ENCODE data around the gene LTBP3.
A peak's percentile ranks its signal among the peaks of the same experiment; 100 is the strongest.

Gene LTBP3

DNA sequence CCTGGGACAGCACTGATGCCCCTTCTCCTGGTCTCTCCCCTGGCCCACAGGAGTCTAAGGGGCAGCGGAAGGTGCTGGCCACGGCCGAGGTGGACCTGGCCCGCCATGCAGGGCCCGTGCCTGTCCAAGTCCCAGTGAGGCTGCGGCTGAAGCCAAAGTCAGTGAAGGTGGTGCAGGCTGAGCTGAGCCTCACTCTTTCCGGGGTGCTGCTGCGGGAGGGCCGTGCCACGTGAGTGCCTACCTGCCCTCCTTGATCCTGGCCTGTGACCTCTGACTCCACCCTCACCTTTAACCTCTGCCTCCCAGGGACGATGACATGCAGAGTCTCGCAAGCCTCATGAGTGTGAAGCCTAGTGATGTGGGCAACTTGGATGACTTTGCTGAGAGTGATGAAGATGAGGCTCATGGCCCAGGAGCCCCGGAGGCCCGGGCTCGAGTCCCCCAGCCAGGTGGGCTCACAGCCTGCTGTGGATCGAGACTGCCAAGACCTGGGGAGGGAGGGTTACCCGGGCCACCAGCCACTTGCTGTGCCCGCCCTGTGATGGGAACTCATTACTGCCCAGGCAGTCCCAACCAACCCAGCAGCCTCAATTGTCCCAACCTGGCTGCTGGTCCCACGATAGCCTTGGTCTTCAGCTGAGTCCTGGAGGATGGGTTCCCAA, 22.0 kb upstream of the LTBP3 start:
- no peak for DNase-seq (ENCODE audit: low read depth)
- H3K4me3 ChIP-seq (ENCODE audit: control insufficient read depth, low read depth, low read length): no peak overlapping the region
- TF ChIP-seq, protein P1, sequence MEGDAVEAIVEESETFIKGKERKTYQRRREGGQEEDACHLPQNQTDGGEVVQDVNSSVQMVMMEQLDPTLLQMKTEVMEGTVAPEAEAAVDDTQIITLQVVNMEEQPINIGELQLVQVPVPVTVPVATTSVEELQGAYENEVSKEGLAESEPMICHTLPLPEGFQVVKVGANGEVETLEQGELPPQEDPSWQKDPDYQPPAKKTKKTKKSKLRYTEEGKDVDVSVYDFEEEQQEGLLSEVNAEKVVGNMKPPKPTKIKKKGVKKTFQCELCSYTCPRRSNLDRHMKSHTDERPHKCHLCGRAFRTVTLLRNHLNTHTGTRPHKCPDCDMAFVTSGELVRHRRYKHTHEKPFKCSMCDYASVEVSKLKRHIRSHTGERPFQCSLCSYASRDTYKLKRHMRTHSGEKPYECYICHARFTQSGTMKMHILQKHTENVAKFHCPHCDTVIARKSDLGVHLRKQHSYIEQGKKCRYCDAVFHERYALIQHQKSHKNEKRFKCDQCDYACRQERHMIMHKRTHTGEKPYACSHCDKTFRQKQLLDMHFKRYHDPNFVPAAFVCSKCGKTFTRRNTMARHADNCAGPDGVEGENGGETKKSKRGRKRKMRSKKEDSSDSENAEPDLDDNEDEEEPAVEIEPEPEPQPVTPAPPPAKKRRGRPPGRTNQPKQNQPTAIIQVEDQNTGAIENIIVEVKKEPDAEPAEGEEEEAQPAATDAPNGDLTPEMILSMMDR (conservative IDR thresholded peaks at IDR 0.05; ENCODE audit: control insufficient read depth, insufficient read depth, low read depth, low read length): no peak

DNA sequence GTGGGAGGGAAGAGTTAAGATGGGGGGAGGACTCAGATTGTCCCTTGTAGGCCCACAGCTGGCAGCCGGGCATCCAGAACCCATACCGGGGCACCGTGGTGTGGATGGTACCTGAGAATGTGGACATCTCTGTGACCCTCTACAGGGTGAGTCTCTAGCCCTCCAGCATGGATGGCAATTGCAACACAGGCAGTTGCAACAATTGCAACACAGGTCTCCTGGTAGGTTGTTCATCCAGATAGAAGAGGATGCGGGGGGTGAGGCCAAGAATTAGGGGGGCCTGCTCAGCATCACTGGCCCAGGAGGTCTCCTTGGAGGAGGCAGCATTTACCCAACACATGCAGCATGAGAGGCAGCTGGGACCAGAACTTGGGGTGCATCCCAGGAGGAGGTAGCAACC, 21.1 kb upstream of the LTBP3 start:
- TF ChIP-seq, protein P1 (conservative IDR thresholded peaks at IDR 0.05; ENCODE audit: control insufficient read depth, insufficient read depth, low read depth, low read length): no peak
- no peak overlapping the region for H3K4me3 ChIP-seq (ENCODE audit: control insufficient read depth, low read depth, low read length)
- DNase-seq (ENCODE audit: low read depth): no peak

DNA sequence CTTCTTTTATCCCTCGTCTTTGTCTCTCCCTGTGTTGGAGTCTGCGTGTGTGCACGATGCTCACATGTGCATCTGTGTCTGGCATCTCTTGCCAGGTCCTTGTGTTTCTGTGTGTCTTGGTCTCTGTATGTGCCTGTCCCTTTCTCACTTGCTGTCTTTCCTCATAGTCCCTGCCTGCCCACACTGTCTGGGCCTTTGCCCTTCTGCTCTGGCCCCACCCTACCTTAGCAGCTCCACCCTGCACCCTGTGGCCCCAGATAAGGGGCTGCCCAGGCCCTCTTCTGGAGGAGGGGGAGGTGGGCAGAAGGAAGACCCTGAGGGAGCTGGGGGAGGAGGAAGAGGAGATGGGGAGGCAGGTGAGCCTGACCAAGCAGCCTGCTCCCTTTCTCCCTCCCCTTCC, 20.5 kb upstream of the LTBP3 start:
- no peak for DNase-seq (ENCODE audit: low read depth)
- H3K4me3 ChIP-seq (ENCODE audit: control insufficient read depth, low read depth, low read length): no peak overlapping the region

DNA sequence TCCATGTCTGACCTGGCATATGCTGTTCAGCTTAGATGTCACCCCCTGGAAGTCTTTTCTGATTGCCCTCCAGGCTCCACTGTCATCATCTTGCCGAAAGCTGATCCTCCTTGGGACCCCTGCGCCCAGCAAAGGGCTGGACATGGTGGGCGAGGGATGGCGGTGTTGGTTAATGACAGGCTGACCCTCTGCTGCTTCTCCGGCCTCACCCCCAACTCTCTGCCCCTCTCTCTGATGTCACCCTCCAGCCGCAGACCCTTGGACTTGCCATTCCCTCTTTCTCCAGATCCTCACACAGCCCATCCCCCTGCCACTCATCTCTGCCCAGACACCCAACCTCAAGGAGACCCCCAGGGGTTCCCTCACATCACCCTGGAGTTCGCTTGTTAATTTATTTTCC, 20.0 kb upstream of the LTBP3 start:
- no peak overlapping the region for H3K4me3 ChIP-seq (ENCODE audit: control insufficient read depth, low read depth, low read length)

More for the DNA sequence above, 20.5 kb upstream of the LTBP3 start:
- TF ChIP-seq, protein P1 (conservative IDR thresholded peaks at IDR 0.05; ENCODE audit: control insufficient read depth, insufficient read depth, low read depth, low read length): no peak

DNA sequence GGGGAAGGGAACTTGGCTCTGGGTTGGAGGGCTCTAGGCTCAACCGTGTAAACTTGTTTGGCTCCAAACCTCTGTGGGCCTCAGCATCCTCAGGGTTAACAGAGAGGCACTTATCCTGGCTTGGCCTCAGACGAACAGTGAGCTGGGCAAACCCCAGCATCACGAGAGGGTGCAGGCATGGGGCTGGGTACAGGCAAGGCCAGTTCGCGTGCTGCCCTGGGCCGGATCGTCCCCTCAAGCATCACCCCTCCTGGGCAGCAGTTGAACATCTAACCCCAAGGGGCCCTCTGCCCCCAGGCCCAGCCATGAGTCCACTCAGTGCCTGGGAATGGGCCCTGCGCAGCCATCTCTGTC, 19.6 kb upstream of the LTBP3 start:
- H3K4me3 ChIP-seq (ENCODE audit: control insufficient read depth, low read depth, low read length): no peak overlapping the region
- TF ChIP-seq, protein P1 (conservative IDR thresholded peaks at IDR 0.05; ENCODE audit: control insufficient read depth, insufficient read depth, low read depth, low read length): no peak
- DNase-seq (ENCODE audit: low read depth): no peak

More for the DNA sequence above, 20.0 kb upstream of the LTBP3 start:
- DNase-seq (ENCODE audit: low read depth): no peak
- TF ChIP-seq, protein P1 (conservative IDR thresholded peaks at IDR 0.05; ENCODE audit: control insufficient read depth, insufficient read depth, low read depth, low read length): no peak

DNA sequence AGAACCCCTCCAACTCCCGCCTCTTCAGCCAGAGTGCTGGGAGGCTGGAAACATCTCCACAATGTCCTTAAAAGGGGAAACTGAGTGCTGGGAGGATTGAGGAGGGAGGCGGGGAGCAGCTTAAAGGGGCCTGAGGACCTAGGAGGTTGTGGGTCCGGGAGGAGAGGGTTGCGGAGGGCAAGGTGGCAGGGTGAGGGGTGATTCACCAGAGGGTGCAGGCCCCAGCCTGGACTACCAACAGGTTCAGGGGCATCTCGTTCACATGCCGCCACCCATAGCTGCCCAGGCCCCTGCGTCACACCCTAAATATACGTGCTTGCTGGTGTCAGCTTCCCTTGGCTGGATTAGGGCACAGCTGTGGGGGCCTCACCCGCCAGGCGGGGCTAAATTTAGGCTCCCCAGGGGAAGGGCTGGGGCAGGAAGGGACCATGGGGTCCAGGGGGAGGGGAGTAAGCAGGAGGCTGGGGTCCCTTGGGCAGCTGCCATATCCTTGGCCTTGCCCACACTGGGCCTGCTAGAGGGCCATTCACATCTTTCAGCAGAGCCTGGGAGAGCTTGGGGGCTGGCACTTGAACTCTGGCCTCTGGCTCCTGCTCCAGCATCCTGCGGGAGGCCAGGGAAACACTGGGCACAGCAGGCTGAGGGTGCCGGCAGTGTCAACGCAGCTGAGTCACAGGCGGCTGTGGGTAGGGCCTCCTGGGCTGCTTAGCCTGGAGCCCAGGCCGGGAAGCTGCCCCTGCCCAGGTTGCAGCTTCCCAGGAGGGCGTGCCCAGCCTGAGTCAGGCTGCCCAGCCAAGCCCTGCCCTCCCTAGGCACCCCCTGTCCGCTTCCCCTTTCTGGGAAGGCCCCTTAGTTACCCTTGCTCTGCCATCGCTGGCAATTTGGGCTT, 19.0 kb upstream of the LTBP3 start:
- peak; percentile 66 for DNase-seq (ENCODE audit: low read depth)
- H3K4me3 ChIP-seq (ENCODE audit: control insufficient read depth, low read depth, low read length): peak overlapping the region; percentile 61
- TF ChIP-seq, protein P1 (conservative IDR thresholded peaks at IDR 0.05; ENCODE audit: control insufficient read depth, insufficient read depth, low read depth, low read length): no peak
